ENCODE data around the gene CACNG7.
A peak's percentile ranks its signal among the peaks of the same experiment; 100 is the strongest.
"Not testable (repeated sequence)": the region's sequence is repeated elsewhere in the genome, so short reads cannot be mapped to it uniquely, and the experiment has no call there.

The CACNG7 gene

DNA sequence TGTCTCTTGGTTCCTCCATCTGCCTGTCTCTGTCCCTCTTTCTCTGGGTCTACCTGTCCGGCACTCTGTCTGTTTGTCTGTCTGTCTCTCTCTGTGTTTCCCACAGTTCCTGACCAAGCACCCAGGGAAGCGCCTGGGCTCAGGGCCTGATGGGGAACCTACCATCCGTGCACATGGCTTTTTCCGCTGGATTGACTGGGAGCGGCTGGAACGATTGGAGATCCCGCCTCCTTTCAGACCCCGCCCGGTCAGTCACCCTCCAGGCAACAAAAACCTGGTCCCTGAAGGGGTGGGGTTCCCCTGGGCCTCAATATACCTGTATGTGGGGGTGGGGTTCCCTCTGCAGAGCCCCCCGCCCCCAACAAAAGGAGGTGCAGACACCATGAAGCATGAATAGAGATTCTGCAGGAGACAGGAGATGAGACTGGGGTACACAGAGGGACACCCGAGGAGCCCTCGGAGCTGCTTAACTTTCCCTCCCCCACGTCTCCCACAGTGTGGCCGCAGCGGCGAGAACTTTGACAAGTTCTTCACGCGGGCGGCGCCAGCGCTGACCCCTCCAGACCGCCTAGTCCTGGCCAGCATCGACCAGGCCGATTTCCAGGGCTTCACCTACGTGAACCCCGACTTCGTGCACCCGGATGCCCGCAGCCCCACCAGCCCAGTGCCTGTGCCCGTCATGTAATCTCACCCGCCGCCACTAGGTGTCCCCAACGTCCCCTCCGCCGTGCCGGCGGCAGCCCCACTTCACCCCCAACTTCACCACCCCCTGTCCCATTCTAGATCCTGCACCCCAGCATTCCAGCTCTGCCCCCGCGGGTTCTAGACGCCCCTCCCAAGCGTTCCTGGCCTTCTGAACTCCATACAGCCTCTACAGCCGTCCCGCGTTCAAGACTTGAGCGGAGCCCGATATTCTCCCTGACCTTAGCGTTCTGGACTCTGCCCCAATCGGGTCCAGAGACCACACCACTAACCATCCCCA is 2.6 kb upstream of the CACNG7 start:
- peak; percentile 60 for DNase-seq

DNA sequence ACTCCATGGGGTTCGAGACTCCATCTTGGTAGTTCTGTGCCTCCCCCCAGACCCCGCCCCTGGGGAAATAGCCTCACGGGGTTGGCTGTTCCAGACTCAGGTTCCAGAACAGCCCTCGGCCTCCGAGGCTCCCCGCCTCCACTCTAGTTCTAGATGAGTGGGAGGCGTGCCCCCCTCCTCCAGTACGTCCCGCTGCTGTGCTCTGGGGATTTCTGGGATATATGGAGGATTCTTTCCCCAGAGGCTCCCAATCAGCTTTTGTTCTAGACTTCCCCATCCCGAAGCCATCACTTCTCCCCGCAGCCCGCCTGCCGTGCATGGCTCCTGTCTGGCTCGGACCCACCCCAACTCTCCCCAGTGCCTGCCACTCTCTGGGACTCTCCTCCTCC is 1.9 kb upstream of the CACNG7 start:
- DNase-seq: no peak

DNA sequence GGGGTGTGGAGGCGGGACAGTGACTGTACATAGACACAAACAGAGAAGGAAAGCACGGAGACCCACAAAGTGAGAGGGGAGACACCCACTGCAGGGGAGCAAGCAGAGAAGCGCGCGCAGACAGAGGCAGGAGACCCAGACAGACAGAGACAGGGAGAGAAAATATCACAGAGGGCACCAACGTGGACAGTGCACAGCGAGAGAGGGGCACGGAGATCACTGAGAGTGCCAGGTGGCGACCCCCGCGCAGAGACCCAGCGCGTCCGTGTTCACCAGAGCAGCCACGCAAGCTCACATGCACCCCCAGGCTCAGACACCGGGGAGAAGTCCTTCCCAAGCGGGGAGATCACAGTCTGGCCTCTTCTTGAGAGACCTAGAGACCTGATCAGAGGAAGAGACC is 1.4 kb upstream of the CACNG7 start:
- DNase-seq: no peak

DNA sequence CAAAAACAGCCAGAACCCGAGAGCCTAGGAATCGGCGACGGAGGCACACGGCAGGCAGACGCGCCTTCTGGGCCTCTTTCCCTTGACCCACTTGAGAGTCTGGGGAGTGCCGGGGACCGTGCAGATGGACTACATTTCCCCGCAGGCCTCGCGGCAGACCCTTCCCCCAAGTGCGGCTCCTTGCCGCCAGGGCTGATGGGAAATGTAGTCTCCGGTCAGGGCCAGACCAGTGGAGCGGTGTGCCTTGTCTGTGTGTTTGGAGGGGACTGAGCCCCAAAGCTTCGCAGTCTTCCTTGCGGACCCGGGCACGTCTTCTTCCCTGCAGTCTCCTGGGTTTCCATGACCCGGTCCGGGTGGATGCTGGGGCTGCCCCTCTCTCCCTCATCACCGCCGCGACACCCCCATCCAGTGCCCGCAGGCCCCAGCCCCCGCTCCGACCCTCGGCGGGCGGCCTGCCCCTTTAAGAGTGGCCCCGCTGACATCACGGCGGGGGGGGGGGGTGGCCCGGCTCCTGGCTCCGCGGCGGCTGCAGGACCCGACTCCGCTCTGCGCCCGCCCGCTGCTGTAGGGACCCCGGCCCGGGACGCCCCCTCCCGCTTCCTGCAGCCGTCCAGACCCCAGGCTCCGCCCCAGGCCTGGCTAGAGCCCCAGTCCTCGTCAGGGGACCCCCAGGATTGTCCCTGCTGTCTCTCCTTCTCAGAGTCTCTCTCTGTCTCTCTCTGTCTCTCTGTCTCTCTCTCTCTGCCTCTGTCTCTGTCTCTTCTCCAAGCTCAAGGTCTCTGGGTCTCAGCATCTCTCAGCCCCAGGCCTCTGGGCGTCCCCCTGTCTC is 758 bp upstream of the CACNG7 start:
- peak; percentile 76 for DNase-seq

DNA sequence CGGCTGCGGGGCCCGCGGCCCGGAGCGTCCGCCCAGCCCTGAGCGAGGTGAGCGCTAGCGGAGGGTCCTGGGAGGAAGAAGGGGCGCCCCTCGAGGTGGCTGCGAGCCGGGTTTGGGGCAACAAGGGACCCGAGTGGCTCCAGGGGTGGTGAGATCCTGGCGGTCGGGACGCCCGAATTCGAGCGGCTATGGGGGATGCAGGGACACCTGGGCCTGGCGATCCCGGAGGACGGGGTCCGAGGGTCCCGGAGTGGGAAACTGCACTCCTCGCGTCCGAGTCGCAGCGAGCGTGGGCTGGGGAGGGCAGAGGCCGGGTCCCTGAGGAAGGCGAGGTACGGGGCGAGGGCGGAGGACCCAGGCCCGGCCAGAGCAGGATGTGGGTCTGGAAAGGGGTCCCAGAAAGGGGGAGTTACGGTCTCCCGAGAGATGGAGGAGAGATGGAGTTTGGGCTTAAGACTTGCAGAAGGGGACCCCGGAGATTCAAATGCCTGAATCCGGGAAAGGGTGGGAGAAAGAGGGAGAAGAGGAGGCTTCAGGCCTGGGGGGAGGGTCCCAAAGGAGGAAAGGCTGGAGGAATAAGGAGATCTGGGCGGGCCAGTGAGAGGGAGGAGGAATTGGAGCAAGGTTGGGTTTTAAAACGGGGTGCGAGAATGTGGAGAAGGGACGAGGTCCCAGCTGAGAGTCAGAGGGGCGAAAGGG is 542 bp downstream of the CACNG7 start:
- no peak for DNase-seq

DNA sequence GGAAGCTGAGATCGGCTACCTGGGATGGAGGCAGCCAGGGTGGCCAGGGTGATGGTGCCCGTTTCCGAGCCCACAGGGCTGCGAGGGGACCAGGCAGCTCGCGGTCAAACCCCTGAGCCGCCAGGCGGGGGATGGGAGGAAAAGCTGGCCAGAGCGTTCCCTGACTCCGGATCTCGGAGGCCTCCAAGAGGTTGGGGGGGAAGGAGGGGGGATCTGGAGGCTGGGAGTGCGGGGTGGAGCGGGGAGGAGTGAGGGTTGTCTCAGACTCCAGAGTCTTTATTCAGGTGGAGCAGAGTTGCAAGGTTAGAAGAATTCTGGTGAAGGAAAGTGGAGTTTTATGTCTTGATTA is 1.1 kb downstream of the CACNG7 start:
- DNase-seq: no peak

DNA sequence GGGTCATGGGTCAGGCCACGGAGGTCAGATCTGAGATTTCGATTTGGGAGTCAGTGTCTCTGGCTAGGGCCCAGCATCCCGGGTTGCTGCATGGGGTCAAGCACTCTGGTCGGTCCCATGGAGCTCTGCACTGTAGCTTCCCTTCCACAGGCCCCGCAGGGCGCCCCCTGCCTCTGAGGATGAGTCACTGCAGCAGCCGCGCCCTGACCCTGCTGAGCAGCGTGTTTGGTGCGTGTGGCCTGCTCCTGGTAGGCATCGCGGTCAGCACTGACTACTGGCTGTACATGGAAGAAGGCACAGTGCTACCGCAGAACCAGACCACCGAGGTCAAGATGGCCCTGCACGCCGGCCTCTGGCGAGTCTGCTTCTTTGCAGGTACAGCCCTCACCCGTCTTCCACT is 3.6 kb downstream of the CACNG7 start:
- DNase-seq: no peak

DNA sequence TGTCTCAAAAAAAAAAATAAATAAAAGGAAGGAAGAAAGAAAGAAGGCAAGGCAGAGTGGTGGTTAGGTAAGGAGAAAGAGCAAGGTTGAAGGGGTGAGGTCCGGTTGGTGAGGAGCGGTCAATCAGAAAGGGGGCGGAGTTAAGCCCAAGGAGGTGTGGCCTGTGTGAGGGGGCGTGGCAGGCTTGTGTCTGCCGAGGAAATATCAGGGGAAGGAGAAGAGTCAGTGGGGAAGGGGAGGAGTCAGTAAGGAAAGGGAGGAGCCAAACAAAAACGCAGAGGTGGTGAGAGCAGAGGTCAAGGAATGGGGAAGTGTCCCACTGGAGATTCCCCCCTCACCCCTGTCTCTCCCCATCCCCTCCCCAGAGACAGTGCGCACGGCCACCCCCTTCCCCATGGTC is 5.9 kb downstream of the CACNG7 start:
- DNase-seq: no peak

DNA sequence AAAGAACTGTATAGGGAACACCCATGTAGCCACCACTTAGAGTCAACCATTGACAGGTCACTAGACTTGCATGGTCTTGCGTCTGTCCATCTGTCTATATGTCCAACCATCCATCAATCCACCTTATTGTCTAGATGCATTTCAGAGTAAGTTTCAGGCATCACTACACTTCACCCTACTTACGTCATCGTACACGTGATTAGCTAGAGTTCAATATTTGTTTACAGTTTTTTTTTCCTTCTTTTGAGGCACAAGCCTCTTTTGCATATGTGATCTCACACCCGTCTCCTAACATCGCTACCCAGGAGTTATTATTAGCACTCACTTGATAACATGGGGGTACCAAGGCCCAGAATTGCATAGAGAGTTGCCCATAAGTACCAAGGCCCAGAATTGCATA is 6.9 kb downstream of the CACNG7 start:
- DNase-seq: no peak

DNA sequence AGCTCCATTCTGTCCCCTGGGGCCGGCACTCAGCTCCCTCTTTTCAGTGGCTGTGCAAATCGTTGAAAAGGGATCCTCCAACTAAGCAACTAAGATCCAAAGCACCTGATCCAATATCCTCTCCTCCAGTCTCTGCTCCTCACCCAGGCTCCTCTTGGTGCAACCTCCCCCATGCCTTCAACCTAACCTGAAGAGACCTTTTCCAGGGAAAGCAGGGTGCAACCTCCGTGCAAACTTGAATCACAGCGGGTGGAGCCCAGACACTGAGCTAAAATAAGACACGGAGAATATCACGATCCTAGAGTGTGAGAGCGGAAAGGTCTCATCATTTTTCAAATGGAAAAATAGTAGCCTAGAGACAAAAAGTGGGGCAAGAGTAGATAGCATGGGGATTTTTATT is 8.3 kb downstream of the CACNG7 start:
- no peak for DNase-seq

DNA sequence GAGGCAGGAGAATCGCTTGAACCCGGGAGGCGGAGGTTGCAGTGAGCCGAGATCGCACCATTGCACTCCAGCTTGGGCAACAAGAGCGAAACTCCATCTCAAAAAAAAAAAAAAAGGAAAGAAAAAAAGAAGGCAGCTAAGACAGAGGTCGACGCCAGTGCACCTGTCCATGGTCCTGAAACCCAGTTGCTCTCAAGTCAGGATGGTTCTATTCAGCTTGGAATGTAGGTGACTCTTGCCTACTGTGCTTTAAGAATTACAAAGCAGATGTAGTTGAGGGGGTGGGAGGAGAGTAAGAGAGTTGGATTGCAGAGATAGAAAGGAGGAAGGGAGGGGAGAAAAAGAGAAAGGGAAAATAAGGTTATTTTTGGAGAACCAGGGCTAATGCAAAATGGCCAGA is 18.7 kb downstream of the CACNG7 start:
- peak; percentile 10 for DNase-seq

DNA sequence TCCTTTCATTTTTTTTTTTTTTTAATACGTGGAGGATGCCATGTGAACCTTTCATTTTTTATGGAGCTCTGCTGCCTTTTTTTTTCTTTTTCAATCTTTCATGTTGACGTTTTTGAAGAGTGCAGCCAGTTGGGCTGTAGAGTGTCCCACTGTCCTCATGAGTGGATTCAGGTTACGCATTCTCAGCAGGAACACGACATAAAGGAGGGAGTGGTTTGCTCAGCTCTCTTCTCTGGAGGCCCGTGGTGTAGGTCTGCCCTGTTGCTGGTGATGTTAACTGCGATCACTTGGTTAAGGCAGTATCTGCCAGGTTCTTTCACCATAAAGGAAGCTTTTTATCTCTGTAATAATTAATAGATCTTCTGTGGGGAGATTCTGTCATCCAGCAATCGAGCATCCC is 27.0 kb downstream of the CACNG7 start:
- no peak for DNase-seq

DNA sequence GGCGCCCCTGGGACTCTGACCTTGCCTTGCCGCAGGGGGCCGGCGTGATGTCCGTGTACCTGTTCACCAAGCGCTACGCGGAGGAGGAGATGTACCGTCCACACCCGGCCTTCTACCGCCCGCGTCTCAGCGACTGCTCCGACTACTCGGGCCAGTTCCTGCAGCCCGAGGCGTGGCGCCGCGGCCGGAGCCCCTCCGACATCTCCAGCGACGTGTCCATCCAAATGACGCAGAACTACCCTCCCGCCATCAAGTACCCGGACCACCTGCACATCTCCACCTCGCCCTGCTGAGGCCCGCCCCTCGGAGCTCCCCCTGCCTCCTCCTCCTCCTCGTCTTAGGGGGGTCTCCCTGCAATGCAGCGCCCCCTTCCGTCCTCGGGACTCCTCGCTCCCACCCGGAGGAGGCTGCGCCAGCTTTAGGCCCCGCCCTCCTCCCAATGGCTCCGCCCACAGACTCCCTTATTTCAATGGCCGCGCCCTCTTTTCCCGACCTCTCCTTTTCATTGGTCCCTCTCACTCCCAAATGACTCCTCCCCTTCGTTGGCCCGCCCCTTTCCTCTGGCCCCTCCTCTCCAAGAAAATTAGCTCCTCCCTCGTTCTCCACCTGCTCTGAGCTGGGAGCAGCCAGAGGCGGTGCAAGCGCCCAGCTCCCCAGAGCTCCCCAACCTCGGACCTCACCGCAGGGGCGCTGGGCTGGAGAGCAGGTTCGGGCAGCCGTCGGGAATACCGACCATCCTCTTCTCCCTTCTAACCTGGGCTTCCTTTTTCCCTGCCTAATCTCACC is 33.1 kb downstream of the CACNG7 start:
- no peak for DNase-seq

DNA sequence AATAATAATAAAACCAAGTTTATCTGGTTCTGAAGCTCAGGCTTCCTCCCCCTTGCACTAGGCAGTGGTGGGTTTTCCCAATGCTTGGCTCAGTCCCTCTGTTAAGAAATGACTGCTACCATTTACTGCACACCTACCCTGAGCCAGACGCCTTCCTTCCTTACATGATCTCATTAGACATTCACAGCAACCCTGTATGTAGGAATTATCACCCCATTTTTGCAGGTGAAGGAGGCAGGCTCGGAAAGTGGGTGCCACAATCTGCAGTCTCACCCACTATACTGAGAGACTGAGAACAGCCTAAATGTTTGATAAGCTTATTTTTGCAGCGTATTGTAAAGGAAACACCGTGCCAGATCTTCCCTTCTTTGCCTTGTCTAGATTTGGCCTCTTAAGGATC is 35.3 kb downstream of the CACNG7 start:
- DNase-seq: no peak

DNA sequence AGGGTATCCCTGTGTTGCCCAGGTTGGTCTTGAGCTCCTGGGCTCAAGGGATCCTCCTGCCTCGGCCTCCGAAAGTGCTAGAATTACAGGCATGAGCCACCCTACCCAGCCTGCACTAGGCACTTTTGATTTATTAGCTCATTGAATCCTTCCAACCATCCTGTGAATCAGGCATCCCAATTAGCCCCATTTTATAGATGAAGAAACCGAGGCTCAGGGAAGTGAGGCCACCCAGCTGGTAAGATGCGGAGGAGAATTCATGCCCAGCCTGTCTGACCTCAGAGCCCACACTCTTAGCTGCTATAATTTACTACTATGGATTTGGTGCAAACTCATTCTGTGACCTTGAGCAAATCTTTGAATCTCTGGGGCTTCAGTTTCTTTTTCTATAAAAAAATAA is 35.9 kb downstream of the CACNG7 start:
- no peak for DNase-seq

DNA sequence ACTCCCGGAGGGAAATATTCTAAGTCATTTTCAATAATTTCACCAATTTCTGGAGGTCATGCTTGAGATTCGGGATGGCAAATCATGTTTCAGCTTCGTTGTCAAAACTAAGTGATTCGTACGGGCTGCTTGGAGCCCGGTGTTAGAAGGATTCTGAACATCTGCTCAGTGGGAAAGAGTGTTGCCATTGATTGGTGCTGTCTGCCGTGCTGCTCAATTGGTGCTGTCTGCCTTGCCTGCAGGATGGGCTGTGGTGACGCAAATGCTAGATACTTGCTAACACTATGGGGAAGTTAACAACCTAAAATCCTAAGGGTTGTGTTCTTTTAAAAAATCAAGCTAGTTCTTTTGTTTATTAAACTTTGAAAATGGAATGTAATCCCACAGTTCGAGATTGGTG is 36.4 kb downstream of the CACNG7 start:
- no peak for DNase-seq

DNA sequence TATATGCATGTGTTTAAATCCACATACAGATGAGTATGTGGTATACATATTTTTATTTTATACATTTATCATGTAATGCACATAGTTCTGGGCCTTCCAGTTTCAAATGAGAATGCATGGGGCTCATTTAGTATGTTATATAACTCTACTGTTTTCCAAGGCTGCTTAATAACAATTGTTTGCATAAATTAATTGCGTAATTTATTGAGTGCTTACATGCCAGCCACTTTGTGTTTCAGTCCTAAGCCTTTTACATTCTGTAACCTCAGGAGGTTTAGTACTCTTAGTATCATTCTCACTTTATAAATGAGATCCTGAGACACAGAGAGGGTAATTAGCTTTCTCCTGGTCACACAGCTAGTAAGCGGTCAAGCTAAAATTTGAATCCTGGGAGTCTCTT is 36.9 kb downstream of the CACNG7 start:
- DNase-seq: no peak

DNA sequence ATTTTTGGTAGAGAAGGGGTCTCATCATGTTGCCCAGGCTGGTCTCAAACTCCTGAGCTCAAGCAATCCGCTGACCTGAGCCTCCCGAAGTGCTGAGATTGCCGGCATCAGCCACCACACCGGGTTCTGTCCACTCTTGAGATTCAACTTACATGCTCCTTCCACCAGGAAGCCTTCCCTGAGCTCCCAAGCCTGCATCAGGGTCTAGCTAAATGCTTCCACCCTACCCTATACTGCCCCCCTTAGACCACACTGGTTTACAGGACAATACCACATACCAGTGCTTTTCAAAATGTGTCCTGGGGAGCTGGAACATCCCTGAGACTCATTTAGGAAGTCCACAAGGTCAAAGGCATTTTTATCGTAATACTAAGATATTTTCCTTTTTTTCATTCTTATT is 38.5 kb downstream of the CACNG7 start:
- no peak for DNase-seq

DNA sequence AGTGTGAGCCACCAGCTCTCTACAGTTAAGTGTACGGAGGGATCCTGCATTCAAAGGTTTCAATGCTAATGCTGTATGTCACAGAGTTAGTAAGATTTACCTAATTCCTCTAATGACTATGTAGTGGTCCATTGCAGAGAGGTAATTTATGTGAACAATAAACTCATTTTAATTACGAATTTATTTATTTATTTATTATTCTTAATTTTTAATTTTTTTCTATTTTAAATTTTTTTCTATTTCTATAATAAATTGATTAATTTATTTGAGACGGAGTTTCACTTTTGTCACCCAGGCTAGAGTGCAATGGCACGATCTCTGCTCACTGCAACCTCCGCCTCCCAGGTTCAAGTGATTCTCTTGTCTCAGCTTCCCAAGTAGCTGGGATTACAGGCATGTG is 39.5 kb downstream of the CACNG7 start:
- DNase-seq: not testable (repeated sequence)

DNA sequence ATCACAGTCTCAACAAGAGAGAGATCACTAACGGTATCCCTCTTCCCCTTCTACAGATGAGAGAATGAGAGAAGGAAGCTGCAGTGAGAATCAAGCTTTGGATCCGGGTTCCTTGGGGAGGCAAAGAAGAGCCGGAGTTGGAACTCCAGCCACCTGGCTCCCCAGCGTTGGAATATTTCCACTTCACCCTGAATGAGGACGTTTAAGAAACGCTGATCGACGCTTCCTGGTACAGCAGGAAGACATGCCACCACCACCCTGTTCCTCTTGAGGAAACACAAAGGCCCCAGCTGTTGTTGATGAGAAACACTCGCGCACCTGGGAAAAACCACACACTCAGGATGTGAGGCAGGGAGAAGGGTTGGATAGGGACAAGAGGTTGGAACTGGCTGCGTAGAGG is 42.4 kb downstream of the CACNG7 start:
- DNase-seq: no peak

DNA sequence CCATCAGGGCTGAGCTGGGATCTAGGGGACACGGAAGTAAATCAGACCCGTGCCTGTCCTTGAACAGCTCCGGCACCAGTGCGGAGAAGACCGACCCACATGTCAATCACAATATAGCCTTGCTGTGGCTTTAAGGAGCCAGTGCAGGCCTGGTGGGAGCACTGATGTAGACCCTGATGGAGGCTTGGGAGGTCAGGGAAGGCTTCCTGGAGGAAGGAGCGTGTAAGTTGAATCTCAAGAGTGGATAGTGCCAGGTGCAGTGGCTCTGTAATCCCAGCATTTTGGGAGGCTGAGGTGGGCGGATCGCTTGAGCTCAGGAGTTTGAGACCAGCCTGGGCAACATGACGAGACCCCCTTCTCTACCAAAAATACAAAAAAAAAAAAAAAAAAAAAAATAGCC is 42.9 kb downstream of the CACNG7 start:
- no peak for DNase-seq

DNA sequence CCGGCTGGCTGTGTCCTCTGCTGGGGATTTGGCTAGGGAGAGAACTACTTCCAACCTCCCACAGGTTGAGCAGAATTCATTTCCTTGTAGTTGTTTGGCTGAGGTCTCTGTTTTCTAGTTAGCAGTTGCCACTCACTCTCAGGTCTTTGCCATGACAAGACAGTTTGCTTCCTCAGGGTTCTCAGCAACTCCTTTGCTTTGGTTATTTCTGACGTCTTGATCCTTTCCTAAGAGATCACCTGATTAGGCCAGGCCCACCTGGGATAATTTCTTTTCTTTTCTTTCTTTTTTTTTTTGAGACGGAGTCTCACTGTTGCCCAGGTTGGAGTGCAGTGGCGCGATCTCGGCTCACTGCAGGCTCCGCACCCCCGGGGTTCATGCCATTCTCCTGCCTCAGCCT is 44.3 kb downstream of the CACNG7 start:
- DNase-seq: no peak

Data from activated CD4-positive, alpha-beta T cell treated with anti-CD3 and anti-CD28 coated beads, Interleukin-2, amount 50 U/mL, for 16 hours (primary cell).